Heart left ventricle (tissue), 16 donors: ENCODE measurements around the gene PROKR2. TPM values are rescaled to one million over a fixed set of nuclear protein-coding genes. Genes with fewer than 3 reads are reported as not detected.

ENCODE experiments used
- ATAC-seq, 4 donors: fragments of 200-7000 bp; cut with Tn5 transposase; one replicate each; pipeline ENCODE4 v1.9.1; 2020 to 2022; ENCODE audit warnings: moderate library complexity in 4 of 4, mild to moderate bottlenecking in 3 of 4, moderate number of reproducible peaks in 1 of 4
- DNase-seq, 5 donors: peaks; one replicate each; pipeline ENCODE4 v3.0.0-alpha.2; 2020
- H3K27ac ChIP-seq, 12 donors: fragments of 200-600 bp; sonication (generic) in 4 of 12; one replicate each; pipeline versions ENCODE4 v1.5.0 to v1.8.0; 2016 to 2022; ENCODE audit warnings: mild to moderate bottlenecking in 2 of 12
- H3K27me3 ChIP-seq, 9 donors: fragments of 200-600 bp; sonication (generic) in 2 of 9; one replicate each; pipeline versions ENCODE4 v1.5.1 to v1.8.0; 2016 to 2022; ENCODE audit warnings: mild to moderate bottlenecking in 3 of 9
- H3K36me3 ChIP-seq, 9 donors: fragments of 200-600 bp; sonication (generic) in 2 of 9; one replicate each; pipeline versions ENCODE4 v1.5.0 to v1.8.0; 2018 to 2022; ENCODE audit warnings: mild to moderate bottlenecking in 2 of 9
- H3K4me1 ChIP-seq, 12 donors: fragments of 200-600 bp; sonication (generic) in 4 of 12; one replicate each; pipeline versions ENCODE4 v1.5.0 to v1.8.0; 2016 to 2022; ENCODE audit warnings: mild to moderate bottlenecking in 3 of 12
- H3K4me3 ChIP-seq, 12 donors: fragments of 200-600 bp; sonication (generic) in 4 of 12; one replicate each; pipeline versions ENCODE4 v1.5.0 to v1.8.0; 2017 to 2022; ENCODE audit warnings: mild to moderate bottlenecking in 9 of 12, moderate library complexity in 4 of 12
- H3K9me3 ChIP-seq, 12 donors: fragments of 200-600 bp; sonication (generic) in 4 of 12; one replicate each; pipeline versions ENCODE4 v1.5.0 to v1.8.0; 2016 to 2022; ENCODE audit warnings: mild to moderate bottlenecking in 1 of 12
- POLR2A ChIP-seq, 2 donors: fragments of 450-650 bp; IDR thresholded peaks; one replicate each; pipeline ENCODE4 v1.6.1; 2017; ENCODE audit warnings: antibody characterized with exemption in 2 of 2, mild to moderate bottlenecking in 2 of 2, moderate library complexity in 2 of 2
- WGBS, 4 donors: extraction: QIAGEN DNeasy Blood & Tissue Kit in 2 of 4; methylation state at CpG; one replicate each; pipeline versions ENCODE4 v1.1.5 to v1.1.7; 2013 to 2018; 5-methylcytosine and 5-hydroxymethylcytosine counted together
- intact Hi-C, 10 donors: fragments of 100-400 bp; cut with DNase I; formaldehyde crosslinking; loops; one replicate each; pipeline versions ENCODE4 v1.11.1 to v1.14.2; 2022
- polyA plus RNA-seq, 2 donors: library from polyadenylated mRNA; stranded (reverse); fragments of 200-250 nt; gene quantifications; one replicate each; pipeline ENCODE4 v1.2.3, GENCODE V29; 2013
- total RNA-seq, 9 donors: library from RNA; depleted of rRNA in 2 of 9; stranded (reverse); fragments of >200 nt in 2 of 9; fragmentation: NEBNext Ultra II Directional in 3 of 9; extraction: Animal tissue kit (Norgen Biotek cat#: 25700) in 3 of 9; gene quantifications; one replicate each; pipeline versions ENCODE4 v1.1.0 to v1.2.4, GENCODE V29; 2016 to 2023
- TF ChIP-seq, protein P1 (sequence below), 12 donors: fragments of 200-600 bp; sonication (generic) in 4 of 12; IDR thresholded peaks; one replicate each; pipeline versions ENCODE4 v1.5.0 to v1.8.0; 2018 to 2022; ENCODE audit warnings: antibody characterized with exemption in 12 of 12, mild to moderate bottlenecking in 5 of 12
- donor health status: ischemic (EF 13 %, LVEDD 7.1; RV severe dilation, severe dysfunction).
- donor health status: healthy with polysubstance abuse.
- donor health status: DM: no; HTN: yes; CAD: no.
- donor health status: DM: no; HTN: no; CAD: no.
- donor health status: ischemic (EF 25% LVEDD 6.9; RV normal size, moderate dysfunction).
- donor health status: ischemic (EF 25% LVEDD 5.7; RV mildly dilated, moderate dysfunction).
- donor health status: healthy.
- donor health status: DM: yes; HTN: yes; CAD: no.
- donor health status: ischemic (EF 35%, LVEDD 5.7; RV mildly dilated, moderate dysfunction).
- donor health status: nonischemic (EF 11% LVEDD 7.7; RV severe dilation, severe dysfunction).
- donor health status: DM: yes; HTN: yes; CAD: no.
- donor health status: PGD.
- donor health status: ischemic (EF 29% LVEDD 5.4; RV normal size, mild dysfunction).
- donor health status: nonischemic (EF 23%, LVEDD 6.1; RV moderate dilation, normal function).

The PROKR2 gene
- total and polyA plus RNA-seq, 11 donors, result not detected

DNA sequence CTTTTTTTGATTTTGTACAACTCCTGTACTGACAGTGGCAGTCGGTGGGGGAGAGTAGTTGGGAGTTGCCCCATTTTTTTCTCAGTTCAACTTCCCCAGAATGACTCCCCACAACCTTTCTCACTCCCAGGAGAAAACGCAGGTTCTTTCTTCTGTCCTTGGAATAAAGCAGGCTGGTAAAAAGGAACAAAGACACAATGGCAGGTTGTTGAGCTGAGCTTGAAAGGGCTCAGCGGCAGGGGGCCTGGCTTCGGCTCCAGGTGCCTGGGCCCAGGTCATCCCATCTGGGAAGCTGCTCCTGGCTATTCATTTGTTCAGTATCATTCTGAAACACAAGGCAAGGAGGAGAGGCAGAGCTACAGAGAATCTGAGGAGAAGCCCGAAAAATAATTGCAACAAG, 46.2 kb downstream of the PROKR2 start:
- no peaks in the 10 kb centered on the region for H3K27me3 ChIP-seq
- H3K9me3 ChIP-seq, result no peaks in the 10 kb centered on the region
- no peak for ATAC-seq
- H3K27ac ChIP-seq, result no peak overlapping the region
- intact Hi-C loops, result no loop called here
- no peak for DNase-seq
- H3K4me3 ChIP-seq, result no peak overlapping the region
- no peak for TF ChIP-seq POLR2A (IDR thresholded peaks at IDR 0.05)
- TF ChIP-seq, protein P1, sequence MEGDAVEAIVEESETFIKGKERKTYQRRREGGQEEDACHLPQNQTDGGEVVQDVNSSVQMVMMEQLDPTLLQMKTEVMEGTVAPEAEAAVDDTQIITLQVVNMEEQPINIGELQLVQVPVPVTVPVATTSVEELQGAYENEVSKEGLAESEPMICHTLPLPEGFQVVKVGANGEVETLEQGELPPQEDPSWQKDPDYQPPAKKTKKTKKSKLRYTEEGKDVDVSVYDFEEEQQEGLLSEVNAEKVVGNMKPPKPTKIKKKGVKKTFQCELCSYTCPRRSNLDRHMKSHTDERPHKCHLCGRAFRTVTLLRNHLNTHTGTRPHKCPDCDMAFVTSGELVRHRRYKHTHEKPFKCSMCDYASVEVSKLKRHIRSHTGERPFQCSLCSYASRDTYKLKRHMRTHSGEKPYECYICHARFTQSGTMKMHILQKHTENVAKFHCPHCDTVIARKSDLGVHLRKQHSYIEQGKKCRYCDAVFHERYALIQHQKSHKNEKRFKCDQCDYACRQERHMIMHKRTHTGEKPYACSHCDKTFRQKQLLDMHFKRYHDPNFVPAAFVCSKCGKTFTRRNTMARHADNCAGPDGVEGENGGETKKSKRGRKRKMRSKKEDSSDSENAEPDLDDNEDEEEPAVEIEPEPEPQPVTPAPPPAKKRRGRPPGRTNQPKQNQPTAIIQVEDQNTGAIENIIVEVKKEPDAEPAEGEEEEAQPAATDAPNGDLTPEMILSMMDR (IDR thresholded peaks at IDR 0.05), result no peak
- WGBS, 4 donors, result 66 to 74% (median 70%) methylated on average over 5 of the region's 5 CpGs
- H3K36me3 ChIP-seq, result no peaks in the 10 kb centered on the region
- no peaks in the 10 kb centered on the region for H3K4me1 ChIP-seq

GRCh38 chr20:5268449-5268848, 48.3 kb downstream of the PROKR2 start:
- DNase-seq (no peak), ATAC-seq (no peak)
- H3K9me3 ChIP-seq, result no peaks in the 10 kb centered on the region
- no peaks in the 10 kb centered on the region for H3K4me1 ChIP-seq
- no peaks in the 10 kb centered on the region for H3K27me3 ChIP-seq
- H3K27ac ChIP-seq, result no peak overlapping the region
- no peak overlapping the region for H3K4me3 ChIP-seq
- WGBS, 4 donors, result 67 to 91% (median 73%) methylated on average over 3 of the region's 3 CpGs
- H3K36me3 ChIP-seq, result no peaks in the 10 kb centered on the region
- intact Hi-C loops, result no loop called here
- TF ChIP-seq, protein P1 (IDR thresholded peaks at IDR 0.05), result no peak
- no peak for TF ChIP-seq POLR2A (IDR thresholded peaks at IDR 0.05)

DNA sequence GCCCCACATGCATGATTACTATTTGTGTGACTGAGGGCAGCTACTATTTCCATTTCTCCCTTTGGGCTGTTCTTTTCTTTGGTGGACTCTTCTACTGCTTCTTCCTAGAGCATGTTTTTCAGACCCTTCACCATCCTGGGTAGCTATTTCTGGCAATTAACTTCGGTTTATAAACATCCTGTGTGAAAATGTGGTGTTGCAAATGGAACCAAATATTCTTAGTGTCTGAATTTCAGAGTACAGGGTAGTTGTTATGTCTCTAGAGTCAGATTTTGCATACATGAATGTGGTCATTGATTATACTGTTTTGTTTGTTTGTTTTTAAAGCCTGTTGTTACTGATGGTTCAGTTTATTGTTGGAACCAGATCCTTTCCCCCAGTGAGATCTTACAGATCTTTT, 49.7 kb downstream of the PROKR2 start:
- Histone ChIP-seq H3K27ac (no peak overlapping the region), H3K9me3 (no peaks in the 10 kb centered on the region), H3K36me3 (no peaks in the 10 kb centered on the region), H3K4me1 (no peaks in the 10 kb centered on the region), H3K27me3 (no peaks in the 10 kb centered on the region), H3K4me3 (no peak overlapping the region)
- ATAC-seq (no peak), DNase-seq (no peak)
- intact Hi-C loops, result no loop called here
- WGBS, 4 donors, result 34 to 44% (median 39%) methylated on average over 1 of the region's 1 CpG
- TF ChIP-seq, protein P1 (IDR thresholded peaks at IDR 0.05), result no peak
- TF ChIP-seq POLR2A (IDR thresholded peaks at IDR 0.05), result no peak

Other genes with a start within 250 kb of the PROKR2 start
- 10 to 100 TPM; 69.4 to 99.4 (median 82.0) TPM for gene TMEM230, start 203.9 kb downstream of the PROKR2 start, total RNA-seq
- gene TMEM230, start 203.9 kb downstream of the PROKR2 start, polyA plus RNA-seq, result 100 to 1,000 TPM in 1 of 2 donors, 10 to 100 TPM in 1; 88.7 to 124 TPM
- 10 to 100 TPM; 20.2 to 52.7 (median 22.9) TPM for gene PCNA, start 197.0 kb downstream of the PROKR2 start, total RNA-seq
- 10 to 100 TPM; 18.7 to 45.4 TPM for gene PCNA, start 197.0 kb downstream of the PROKR2 start, polyA plus RNA-seq
- gene CDS2, start 189.9 kb downstream of the PROKR2 start, total RNA-seq, result 100 to 1,000 TPM in 1 of 9 donors, 10 to 100 TPM in 8; 64.5 to 105 (median 86.8) TPM
- gene CDS2, start 189.9 kb downstream of the PROKR2 start, polyA plus RNA-seq, result 10 to 100 TPM; 22.5 to 24.9 TPM